ENCODE results near the gene TGFBR3L.

TGFBR3L gene

GRCh38 chr19:7894612-7895309, 19.9 kb upstream of the TGFBR3L start:
- Mint-ChIP-seq H3K9me3 (no peaks in the 10 kb centered on the region), H3K27ac (no peak overlapping the region), H3K36me3 (no peaks in the 10 kb centered on the region), H3K4me3 (no peak overlapping the region), H3K4me1 (no peaks in the 10 kb centered on the region)
- no peak for ATAC-seq
- DNase-seq (ENCODE audit: low spot score in 2 of 2) = no peak

GRCh38 chr19:7895565-7895964, 19.1 kb upstream of the TGFBR3L start:
- ATAC-seq (no peak), DNase-seq (ENCODE audit: low spot score in 2 of 2) (no peak)
- no peak overlapping the region for H3K4me3 Mint-ChIP-seq
- H3K36me3 Mint-ChIP-seq = no peaks in the 10 kb centered on the region
- no peaks in the 10 kb centered on the region for H3K4me1 Mint-ChIP-seq
- no peak overlapping the region for H3K27ac Mint-ChIP-seq
- H3K9me3 Mint-ChIP-seq = no peaks in the 10 kb centered on the region

- H3K27ac Mint-ChIP-seq = no peak overlapping the region
- no peak overlapping the region for H3K4me3 Mint-ChIP-seq
- no peaks in the 10 kb centered on the region for H3K36me3 Mint-ChIP-seq
- DNase-seq (ENCODE audit: low spot score in 2 of 2) = no peak
- no peaks in the 10 kb centered on the region for H3K9me3 Mint-ChIP-seq
- no peaks in the 10 kb centered on the region for H3K4me1 Mint-ChIP-seq
- ATAC-seq = no peak
These were observed 17.3 kb upstream of the TGFBR3L start for GRCh38 chr19:7897292-7897691.

- Mint-ChIP-seq H3K9me3 (no peaks in the 10 kb centered on the region), H3K4me3 (no peak overlapping the region), H3K27ac (no peak overlapping the region), H3K4me1 (peaks cover 14% of the 10 kb centered on the region), H3K36me3 (peaks cover 12% of the 10 kb centered on the region)
- DNase-seq (ENCODE audit: low spot score in 2 of 2) (no peak), ATAC-seq (no peak)
These were observed 15.7 kb upstream of the TGFBR3L start for GRCh38 chr19:7898967-7899366.

- no peak for ATAC-seq
- no peaks in the 10 kb centered on the region for H3K9me3 Mint-ChIP-seq
- H3K4me3 Mint-ChIP-seq = no peak overlapping the region
- H3K4me1 Mint-ChIP-seq = peaks cover 20% of the 10 kb centered on the region
- peaks cover 21% of the 10 kb centered on the region for H3K36me3 Mint-ChIP-seq
- H3K27ac Mint-ChIP-seq = no peak overlapping the region
- no peak for DNase-seq (ENCODE audit: low spot score in 2 of 2)
These were observed 14.8 kb upstream of the TGFBR3L start for GRCh38 chr19:7899751-7900378.

GRCh38 chr19:7900401-7900870, 14.2 kb upstream of the TGFBR3L start:
- no peak overlapping the region for H3K4me3 Mint-ChIP-seq
- no peak for ATAC-seq

GRCh38 chr19:7900931-7901330, 13.7 kb upstream of the TGFBR3L start:
- ATAC-seq (no peak), DNase-seq (ENCODE audit: low spot score in 2 of 2) (no peak)
- H3K4me1 Mint-ChIP-seq = peaks cover 31% of the 10 kb centered on the region
- no peak overlapping the region for H3K27ac Mint-ChIP-seq
- no peak overlapping the region for H3K4me3 Mint-ChIP-seq
- no peaks in the 10 kb centered on the region for H3K9me3 Mint-ChIP-seq
- peaks cover 32% of the 10 kb centered on the region for H3K36me3 Mint-ChIP-seq

More at GRCh38 chr19:7900401-7900870, 14.2 kb upstream of the TGFBR3L start:
- H3K27ac Mint-ChIP-seq = no peak overlapping the region
- H3K4me1 Mint-ChIP-seq = peaks cover 26% of the 10 kb centered on the region
- no peaks in the 10 kb centered on the region for H3K9me3 Mint-ChIP-seq
- DNase-seq (ENCODE audit: low spot score in 2 of 2) = no peak
- H3K36me3 Mint-ChIP-seq = peaks cover 27% of the 10 kb centered on the region

GRCh38 chr19:7901337-7901736, 13.3 kb upstream of the TGFBR3L start:
- no peak overlapping the region for H3K4me3 Mint-ChIP-seq
- no peak for DNase-seq (ENCODE audit: low spot score in 2 of 2)
- ATAC-seq = no peak
- H3K9me3 Mint-ChIP-seq = no peaks in the 10 kb centered on the region
- no peak overlapping the region for H3K27ac Mint-ChIP-seq
- H3K36me3 Mint-ChIP-seq = peaks cover 32% of the 10 kb centered on the region
- peaks cover 35% of the 10 kb centered on the region for H3K4me1 Mint-ChIP-seq

GRCh38 chr19:7902796-7903243, 11.8 kb upstream of the TGFBR3L start:
- H3K36me3 Mint-ChIP-seq = peaks cover 43% of the 10 kb centered on the region
- peaks cover 42% of the 10 kb centered on the region for H3K4me1 Mint-ChIP-seq
- ATAC-seq (no peak), DNase-seq (ENCODE audit: low spot score in 2 of 2) (no peak)
- H3K4me3 Mint-ChIP-seq = peak overlapping the region; percentile 95
- H3K9me3 Mint-ChIP-seq = no peaks in the 10 kb centered on the region
- peak overlapping the region; percentile 96 for H3K27ac Mint-ChIP-seq

GRCh38 chr19:7903244-7904073, 11.2 kb upstream of the TGFBR3L start, which contains the start of gene MAP2K7:
Gene MAP2K7 (plus strand): TSS chr19:7903877. CDS start chr19:7903945, 68 bp downstream.
- Mint-ChIP-seq H3K36me3 (peaks cover 43% of the 10 kb centered on the region), H3K27ac (peak within 1 kb of the TSS; percentile 96), H3K4me3 (peak within 1 kb of the TSS; percentile 95), H3K4me1 (peaks cover 42% of the 10 kb centered on the region), H3K9me3 (no peaks in the 10 kb centered on the region)
- ATAC-seq (peak; percentile 82), DNase-seq (ENCODE audit: low spot score in 2 of 2) (peak; percentile 100)

- H3K27ac Mint-ChIP-seq = peak overlapping the region; percentile 96
- H3K36me3 Mint-ChIP-seq = peaks cover 43% of the 10 kb centered on the region
- DNase-seq (ENCODE audit: low spot score in 2 of 2) (peak; percentile 70 to 88), ATAC-seq (peak; percentile 67)
- H3K4me3 Mint-ChIP-seq = peak overlapping the region; percentile 95
- H3K4me1 Mint-ChIP-seq = peaks cover 42% of the 10 kb centered on the region
- H3K9me3 Mint-ChIP-seq = no peaks in the 10 kb centered on the region
These were observed 10.3 kb upstream of the TGFBR3L start for GRCh38 chr19:7904074-7905020.

GRCh38 chr19:7905268-7905667, 9.4 kb upstream of the TGFBR3L start:
- Mint-ChIP-seq H3K4me3 (peak overlapping the region; percentile 95), H3K9me3 (no peaks in the 10 kb centered on the region), H3K27ac (peak overlapping the region; percentile 96), H3K4me1 (peaks cover 42% of the 10 kb centered on the region), H3K36me3 (peaks cover 44% of the 10 kb centered on the region)
- DNase-seq (ENCODE audit: low spot score in 2 of 2) = peak in 1 of 2 donors; percentile 52
- ATAC-seq = no peak

GRCh38 chr19:7905859-7906258, 8.8 kb upstream of the TGFBR3L start:
- ATAC-seq (no peak), DNase-seq (ENCODE audit: low spot score in 2 of 2) (no peak)
- Mint-ChIP-seq H3K36me3 (peaks cover 50% of the 10 kb centered on the region), H3K27ac (peak overlapping the region; percentile 96), H3K4me1 (peaks cover 42% of the 10 kb centered on the region), H3K4me3 (peak overlapping the region; percentile 95), H3K9me3 (no peaks in the 10 kb centered on the region)

GRCh38 chr19:7907122-7907521, 7.5 kb upstream of the TGFBR3L start:
- peaks cover 50% of the 10 kb centered on the region for H3K36me3 Mint-ChIP-seq
- no peak for ATAC-seq
- DNase-seq (ENCODE audit: low spot score in 2 of 2) = peak in 1 of 2 donors; percentile 49
- no peak overlapping the region for H3K27ac Mint-ChIP-seq
- H3K4me3 Mint-ChIP-seq = no peak overlapping the region
- H3K9me3 Mint-ChIP-seq = no peaks in the 10 kb centered on the region
- H3K4me1 Mint-ChIP-seq = peaks cover 42% of the 10 kb centered on the region

Measured in stimulated activated effector memory CD8-positive, alpha-beta T cell treated with anti-CD3 and anti-CD28 coated beads, Interleukin-12 subunit alpha, Interleukin-12 subunit beta, amount 100 ng/mL, for 72 hours (primary cell).